Endometrial microvascular endothelial cells (primary cell): ENCODE results near the gene FAM53C. TPM values are rescaled to one million over a fixed set of nuclear protein-coding genes. Genes with fewer than 3 reads are reported as not detected.
"Not testable (repeated sequence)": the region's sequence is repeated elsewhere in the genome, so short reads cannot be mapped to it uniquely, and the experiment has no call there.

Experiments used
- in situ Hi-C: cut with HindIII; loops from 2 replicates; pipeline ENCODE4 v1.10.0; 2017; ENCODE audit warnings: low sequenced_read_pairs, low pct_unique_long_range_greater_than_20kb; ENCODE audit errors: inconsistent ontology term
- total RNA-seq: library from RNA; depleted of rRNA; stranded (reverse); fragments of >200 nt; gene quantifications from one replicate; pipeline ENCODE4 v1.2.3, GENCODE V29; 2015; ENCODE audit errors: inconsistent ontology term

Gene FAM53C
- total RNA-seq: 36.3 TPM

DNA sequence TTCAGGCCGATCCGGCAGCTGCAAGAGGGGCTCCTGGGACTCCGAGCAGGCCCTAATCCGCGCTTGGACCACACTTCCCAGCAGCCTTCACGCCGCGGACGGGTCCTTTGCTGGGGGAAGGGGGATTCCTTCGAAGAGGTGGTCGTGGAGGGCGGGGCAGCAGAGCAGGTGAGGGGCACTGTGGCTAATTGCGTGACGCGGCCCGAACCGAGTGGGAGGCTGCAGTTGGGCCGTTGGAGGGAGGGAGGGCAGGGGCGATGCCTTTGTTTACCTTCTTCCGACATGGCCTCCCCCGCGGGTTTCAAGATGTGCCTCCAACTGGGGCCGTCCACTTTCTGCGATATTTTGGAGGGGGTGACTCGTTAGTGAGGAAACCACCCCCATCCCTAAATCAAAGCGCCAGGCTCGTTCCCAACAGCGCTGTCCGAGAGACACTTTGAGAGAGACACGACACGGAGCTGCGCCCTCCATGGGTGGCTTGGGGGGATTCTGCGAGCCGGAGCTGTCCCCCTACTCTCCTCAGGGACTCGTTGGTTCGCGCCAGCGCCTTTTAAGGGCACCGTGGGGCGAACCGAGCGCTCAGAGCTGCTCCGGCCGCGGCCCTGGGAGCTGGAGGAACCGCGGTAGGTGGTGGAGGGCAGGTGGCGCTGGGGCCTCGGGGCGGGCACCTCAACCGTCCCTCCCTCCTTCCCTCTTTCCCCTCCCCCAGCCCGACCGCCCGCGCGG lies at the start of gene FAM53C:
TSS of gene FAM53C (plus strand) at position 582 of the 726 bp plus-strand sequence. CDS start 3,070 bp downstream, outside the sequence.
- in situ Hi-C loops: no loop called here

DNA sequence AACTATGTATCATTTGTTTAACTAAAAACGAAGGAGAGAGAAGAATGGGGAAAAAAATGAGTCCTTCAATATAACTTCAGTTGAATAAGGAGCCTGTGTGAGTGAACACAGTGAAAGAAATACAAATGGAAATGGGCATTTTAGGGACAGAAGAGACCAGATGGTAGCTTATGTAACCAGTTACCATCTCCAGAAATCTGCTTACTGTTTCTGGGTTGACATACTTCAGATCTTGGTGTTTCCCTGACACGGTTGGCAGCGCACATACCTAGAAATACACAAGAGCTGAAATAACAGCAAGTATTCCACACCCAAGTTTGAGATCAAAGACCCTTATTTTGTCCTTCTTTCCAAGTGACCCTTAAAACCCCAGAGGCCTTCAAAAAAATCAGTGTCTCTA lies 48.8 kb upstream of the FAM53C start:
- in situ Hi-C loops: no loop called here

DNA sequence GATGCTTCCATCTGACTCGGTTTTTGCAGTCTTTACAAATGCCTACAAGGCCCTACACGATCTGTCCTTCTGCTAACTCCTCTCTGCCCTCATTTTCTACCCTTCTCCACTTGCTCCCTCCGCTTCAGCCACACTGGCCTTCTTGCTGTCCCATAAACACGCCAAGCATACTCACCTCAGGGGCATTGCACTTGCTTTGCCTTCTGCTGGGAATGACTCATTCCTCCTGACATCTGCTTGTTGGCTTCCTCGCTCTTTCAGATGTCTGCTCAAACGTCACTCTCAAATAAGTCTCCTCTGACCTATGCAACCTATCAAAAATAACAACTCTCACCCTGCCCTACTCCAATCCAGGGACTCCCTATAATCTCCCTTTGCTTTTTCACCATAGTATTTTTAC lies 34.7 kb upstream of the FAM53C start:
- in situ Hi-C loops: no loop called here

DNA sequence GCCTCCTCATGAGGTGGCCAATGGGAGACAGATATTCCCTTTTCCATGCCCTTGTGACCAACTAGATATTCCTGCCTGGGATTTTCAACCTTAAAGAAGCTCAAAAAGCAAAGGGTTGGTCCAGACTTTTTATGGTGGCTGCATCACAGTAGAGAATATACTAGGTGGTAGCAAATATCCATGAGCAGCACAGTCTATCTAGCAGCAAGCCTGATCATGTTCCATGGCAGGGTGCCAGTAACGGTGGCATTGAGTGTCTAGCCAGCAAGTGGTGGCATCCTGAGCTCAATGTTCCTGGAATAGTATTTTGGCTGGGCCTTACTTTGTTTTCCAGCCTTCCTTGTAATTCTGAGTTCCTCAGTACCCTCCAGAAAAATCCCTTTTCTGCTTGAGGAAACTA lies 32.3 kb upstream of the FAM53C start:
- in situ Hi-C loops: no loop called here

DNA sequence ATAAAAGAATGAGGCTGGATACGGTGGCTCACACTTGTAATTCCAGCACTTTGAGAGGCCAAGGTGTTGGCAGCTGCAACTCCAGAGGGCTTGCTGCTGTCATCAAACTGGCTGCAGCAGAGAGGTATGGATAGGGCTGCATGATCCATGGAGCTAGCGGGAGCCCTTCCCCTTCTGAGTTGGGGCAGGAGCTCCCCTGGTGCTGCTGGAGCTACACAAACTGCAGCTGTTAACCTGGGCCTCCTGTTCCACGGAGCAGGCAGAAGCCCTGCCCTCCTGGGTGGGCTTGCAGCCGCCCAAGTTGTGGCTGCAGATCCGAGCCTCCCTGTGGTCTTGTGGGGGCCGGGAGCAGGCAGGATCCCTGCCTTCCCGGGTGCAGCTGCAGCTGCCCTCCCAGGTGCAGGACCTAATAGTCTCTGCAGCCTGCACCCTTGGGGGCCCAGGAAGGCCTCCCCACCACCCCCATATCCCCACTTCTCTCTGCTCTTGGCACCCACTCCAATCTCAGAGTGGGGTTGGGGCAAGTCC lies 22.3 kb upstream of the FAM53C start:
- in situ Hi-C loops: no loop called here

DNA sequence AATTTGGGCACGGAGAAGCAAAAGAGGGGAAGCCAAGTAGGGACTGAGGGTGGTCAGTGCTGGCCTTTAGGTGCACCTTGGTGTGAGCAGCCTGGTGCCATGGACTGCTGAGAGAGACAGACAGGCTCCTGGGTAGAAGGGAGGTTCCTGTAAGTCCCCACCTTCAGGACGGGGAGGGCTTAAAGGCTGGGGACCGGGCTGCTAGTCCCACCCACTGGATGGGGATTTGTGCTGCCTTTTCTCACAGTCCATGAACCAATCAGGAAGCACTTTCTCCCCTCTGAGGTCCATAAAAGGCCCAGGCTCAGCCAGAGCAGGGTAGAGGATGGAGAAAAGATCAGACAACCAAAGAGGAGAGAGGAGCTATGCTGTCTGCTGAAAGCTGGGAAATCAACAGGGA lies 21.7 kb upstream of the FAM53C start:
- in situ Hi-C loops: no loop called here

DNA sequence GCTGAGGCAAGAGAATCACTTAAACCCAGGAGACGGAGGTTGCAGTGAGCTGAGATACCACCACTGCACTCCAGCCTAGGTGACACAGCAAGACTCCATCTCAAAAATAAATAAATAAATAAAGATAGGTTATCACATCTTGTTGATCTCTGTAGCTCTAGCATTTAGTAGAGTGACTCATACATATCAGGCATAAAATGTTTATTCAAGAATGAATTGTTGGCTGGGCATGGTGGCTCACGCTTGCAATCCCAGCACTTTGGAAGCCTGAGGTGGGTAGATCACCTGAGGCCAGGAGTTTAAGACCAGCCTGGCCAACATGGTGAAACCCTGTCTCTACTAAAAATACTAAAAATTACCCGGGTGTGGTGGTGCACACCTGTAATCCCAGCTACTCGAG lies 19.9 kb upstream of the FAM53C start:
- in situ Hi-C loops: not testable (repeated sequence)

DNA sequence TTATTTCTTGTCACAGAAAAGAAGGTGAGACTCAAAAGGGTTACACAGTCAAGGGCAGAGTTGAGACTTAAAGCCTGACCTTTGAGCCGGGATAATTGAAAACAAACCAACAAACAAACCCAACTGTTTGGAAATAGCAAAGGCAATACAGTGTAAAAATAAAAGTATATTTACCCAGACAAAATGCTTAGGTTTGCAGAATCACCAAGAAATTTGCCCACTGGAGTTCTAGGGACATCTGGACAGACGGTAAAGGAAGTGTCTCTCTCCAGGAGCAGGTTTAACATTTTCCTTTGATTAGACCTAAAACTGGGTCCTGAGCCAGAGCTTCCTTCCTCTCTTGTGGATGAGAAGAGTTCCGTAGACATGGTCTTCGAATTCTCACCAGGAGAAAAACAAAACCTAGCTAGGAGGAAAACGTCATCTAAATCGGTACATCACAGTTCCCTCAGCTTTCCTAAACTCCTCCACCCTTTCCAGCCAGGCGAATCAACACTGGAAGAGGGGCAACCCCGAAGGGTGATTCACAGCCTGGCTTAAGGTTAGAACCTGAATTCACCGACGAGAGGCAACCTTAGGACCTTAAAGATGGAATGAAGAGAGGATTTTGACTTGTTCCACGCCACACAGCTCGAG lies 7.1 kb upstream of the FAM53C start:
- in situ Hi-C loops: no loop called here

DNA sequence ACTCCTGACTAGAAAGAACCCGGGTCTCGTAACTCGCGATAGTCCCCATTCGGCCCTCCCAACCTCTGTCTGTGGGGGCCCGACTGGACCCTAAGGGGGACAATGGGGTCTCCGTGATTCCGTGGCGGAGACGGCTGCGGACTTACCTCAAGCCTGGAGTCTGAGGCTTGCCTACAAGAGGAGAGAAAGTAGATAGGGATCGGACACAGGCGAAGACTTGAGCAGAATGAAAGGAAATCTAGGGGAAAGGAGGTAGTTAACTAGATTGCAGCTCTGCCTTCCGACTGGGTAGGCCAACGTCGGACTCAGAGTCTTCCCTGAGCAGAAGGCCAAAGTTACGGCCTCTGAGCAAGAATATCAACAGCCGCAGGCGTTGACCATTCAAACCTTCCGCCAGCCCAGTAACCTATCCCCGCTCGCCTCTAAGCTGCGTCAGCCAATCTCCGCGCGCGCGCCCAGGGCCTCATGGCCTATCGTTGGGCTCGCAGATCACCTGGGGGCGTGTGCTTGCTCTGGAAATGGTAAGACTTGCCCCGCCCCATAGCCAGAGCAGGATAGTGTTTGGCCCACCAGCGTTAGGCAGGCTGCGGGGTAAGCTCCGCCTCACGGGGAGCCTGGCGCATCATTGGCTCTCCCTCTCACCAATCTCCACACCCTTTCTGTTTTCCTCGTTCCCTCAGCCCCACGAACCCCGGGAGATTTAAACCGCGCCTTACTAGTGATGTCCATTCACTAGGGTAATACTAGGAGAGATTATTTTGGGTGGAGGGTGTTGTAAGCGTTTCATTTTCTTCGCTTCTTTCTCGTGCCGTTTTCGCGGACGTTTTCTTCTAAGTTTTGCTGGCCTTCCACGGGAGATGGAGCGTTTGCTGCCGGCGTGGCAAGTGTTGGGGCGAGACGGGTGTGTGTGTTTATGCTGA lies 6.4 kb upstream of the FAM53C start, which contains the start of gene CDC25C:
TSS of gene CDC25C (minus strand) at position 356 of the 920 bp plus-strand sequence. CDS start 624 bp downstream, outside the sequence.
- in situ Hi-C loops: no loop called here

DNA sequence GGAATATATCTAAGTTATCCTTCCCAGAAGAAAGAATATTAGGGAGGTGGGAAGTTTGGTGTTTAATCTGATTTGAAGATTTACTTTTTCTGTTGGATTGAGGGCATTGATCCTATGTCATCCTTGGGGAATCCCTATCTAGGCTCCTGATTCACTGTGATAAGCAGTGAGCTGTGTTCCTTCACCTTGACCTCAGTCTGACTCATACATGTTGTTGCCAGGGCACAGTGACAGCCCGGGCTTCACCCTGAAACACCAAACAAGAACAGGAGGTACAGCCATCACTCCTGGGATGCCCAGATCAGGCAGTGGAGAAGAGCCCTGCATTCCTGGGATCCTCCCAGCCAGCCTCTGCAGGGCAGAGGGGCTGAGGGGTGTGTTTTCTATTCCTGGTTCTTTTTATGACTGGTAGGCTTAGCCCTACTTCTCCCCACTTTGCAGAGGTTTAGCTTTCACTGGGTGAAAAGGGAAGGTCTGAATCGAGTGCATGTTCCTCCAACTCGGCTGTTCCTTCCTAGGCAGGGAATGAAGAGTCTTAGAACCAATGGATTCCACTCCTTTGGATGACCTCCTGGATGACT lies 3.1 kb upstream of the FAM53C start:
- in situ Hi-C loops: no loop called here

DNA sequence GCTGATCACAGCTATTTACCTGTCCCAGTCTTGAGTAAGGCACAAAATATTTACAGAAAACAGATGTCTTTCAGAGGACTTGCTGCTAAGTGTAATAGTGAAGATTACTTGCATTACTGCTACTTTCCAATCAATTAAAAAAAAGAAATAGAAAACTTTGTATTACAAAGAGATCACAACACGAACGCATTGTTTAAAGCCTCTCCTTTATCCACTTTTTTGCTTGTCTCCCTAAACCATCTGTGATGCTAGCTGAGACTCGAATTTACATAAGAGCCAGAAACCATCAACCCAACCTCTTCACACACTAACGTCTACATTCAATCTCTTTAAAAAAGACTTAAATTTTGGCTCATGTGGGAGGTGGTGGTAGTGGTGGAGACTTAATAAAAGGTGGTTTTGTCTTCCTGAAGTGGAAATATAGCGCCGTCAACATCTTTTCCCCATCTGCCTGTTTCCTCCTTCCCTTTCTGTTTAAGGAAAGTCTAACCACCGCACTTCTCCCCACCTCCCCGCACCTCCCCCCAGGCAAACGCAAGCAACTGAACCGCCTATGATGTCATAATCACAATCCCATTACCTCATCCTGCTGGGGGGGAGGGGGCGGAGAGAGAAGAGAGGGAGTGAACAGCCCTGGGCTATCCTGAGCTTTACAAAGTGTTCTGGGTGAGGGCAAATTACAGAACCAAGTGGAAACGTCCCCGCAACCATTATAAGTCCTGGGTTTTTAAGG lies 948 bp upstream of the FAM53C start:
- in situ Hi-C loops: no loop called here

DNA sequence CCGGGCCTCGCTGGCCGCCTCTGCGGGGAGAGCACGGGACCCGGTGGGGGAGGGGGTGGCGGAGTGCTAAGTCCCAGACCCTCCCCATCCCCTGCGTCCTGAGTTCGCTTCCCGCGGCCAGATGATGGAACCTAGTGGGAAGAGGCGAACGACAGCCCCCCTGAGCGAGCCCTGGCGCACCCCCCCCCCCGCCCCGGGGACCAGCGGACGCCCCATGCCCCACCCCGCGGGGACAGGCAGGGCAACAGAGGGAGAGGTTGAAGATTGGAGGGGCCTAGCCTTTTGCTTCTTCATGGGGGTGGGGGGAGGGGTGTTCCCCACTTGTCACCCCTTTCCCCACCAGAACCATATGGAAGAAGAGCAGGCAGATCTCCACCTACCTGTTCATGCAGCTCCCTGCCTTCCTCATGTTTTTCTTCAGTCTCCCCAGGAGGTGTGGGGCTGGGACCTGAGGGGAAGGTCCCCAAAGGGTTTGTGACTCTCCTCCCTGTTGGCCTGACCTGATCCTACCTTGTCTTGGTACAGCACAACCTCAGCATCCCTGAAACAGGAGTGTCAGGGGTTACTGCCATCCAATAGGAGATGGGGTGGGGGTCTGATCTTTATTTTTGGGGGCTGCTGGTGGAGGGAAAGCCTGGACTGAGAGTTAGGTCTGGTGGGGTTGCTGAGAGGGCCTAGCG lies 485 bp downstream of the FAM53C start:
- in situ Hi-C loops: no loop called here

DNA sequence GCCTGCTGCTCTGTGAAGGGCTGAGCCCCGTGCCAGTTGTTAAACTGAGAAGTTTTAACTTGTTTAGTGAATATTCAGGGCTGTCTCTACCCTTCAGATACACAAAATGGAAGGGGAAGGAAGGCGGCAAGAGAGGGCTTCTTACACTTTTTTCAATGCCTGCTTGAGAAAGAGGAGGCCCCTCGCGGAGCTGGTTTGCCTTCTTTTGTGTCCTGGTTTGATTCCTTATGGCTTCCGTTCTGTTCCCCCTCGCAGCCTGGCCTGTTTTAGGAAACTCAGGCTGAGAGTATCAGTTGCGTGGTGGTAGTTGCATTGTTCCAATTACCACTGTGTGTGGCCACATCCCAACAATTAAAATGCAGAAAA lies 1.0 kb downstream of the FAM53C start:
- in situ Hi-C loops: no loop called here

DNA sequence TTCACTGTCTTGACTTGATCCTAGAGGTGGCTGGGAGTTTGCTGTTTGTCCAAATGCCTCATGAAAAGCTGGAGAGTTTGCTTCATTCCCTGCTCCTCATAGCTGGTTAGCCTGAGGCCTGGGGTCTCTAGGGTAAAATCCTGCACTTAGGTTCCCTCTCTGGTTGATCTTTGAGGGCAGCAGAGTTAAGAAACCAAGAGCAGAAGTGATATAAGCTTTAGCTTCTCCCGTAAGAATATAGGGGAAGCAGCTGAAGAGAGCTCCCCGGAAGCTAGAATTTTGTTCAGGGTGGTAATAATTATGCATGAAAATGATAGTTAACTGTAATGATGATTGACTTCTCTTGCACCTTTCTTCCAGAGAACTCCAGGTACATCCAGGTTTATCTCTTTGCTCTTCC lies 1.4 kb downstream of the FAM53C start:
- in situ Hi-C loops: no loop called here

DNA sequence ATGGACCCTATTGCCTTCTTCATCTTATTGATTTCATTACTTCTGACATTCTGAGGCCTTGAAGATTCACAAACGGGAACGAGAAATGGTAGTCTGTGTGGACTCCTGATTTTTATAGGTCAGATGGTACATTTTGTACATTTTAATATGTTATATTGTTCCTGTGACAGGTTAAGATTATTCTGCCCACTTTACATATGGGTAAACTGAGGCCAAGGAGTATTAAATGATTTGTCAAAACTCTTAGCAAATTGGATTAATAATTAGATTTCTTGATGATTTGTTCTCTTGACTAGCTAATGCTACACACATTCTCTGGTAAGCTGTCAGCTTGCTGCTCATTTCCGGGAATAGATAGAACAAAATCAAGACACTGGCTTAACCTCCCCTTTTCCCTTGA lies 1.9 kb downstream of the FAM53C start:
- in situ Hi-C loops: no loop called here

DNA sequence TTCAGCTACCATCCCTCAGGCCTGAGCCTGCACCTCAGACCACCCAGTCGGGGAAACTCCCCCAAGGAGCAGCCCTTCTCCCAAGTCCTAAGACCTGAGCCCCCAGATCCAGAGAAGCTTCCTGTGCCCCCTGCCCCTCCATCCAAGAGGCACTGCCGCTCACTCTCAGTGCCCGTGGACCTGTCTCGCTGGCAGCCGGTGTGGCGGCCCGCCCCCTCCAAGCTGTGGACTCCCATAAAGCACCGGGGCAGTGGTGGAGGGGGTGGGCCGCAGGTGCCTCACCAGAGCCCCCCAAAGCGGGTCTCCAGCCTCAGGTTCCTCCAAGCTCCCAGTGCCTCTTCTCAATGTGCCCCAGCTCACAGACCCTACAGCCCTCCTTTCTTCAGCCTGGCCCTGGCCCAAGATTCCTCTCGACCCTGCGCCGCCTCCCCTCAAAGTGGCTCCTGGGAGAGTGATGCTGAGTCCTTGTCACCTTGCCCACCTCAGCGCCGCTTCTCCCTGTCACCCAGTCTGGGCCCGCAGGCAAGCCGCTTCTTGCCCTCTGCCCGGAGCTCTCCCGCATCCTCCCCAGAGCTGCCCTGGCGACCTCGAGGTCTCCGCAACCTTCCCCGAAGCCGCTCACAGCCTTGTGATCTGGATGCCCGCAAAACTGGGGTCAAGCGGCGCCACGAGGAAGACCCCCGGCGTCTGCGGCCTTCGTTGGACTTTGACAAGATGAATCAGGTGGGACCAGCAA lies 7.0 kb downstream of the FAM53C start:
- in situ Hi-C loops: no loop called here

DNA sequence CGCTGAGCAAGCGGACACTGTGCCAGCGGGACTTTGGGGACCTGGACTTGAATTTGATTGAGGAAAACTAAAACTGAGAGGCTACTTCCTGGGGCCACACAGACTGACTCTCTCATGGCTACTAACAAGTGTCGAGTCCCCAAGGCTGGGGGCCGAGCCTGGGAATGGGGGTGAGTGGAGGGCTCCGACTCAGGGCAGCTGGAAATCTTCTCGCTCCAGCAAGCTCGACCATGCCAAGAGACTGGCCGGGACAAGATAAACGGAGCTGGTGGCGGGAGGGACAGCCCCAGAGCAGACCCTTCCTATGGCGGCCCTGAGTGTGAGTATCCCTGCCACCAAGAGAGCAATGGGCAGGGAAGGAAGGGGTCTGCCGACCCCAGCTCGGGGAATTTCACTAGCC lies 8.8 kb downstream of the FAM53C start:
- in situ Hi-C loops: no loop called here
